Ishikawa (cell line): ENCODE data around the gene CD58.

Experiments used
- CEBPB ChIP-seq: IDR thresholded peaks from 2 replicates; pipeline ENCODE4 v1.6.1; 2012
- CREB1 ChIP-seq: IDR thresholded peaks from 2 replicates; pipeline ENCODE4 v1.6.1; 2012; ENCODE audit warnings: low read depth
- EGR1 ChIP-seq: IDR thresholded peaks from 2 replicates; pipeline ENCODE4 v1.6.1; 2012
- EP300 ChIP-seq: IDR thresholded peaks from 2 replicates; pipeline ENCODE4 v1.6.1; 2012; ENCODE audit warnings: borderline replicate concordance
- FOXM1 ChIP-seq: IDR thresholded peaks from 2 replicates; pipeline ENCODE4 v1.6.1; 2012; ENCODE audit warnings: low read depth, borderline replicate concordance
- NFIC ChIP-seq: IDR thresholded peaks from 2 replicates; pipeline ENCODE4 v1.6.1; 2012
- RAD21 ChIP-seq: IDR thresholded peaks from 2 replicates; pipeline ENCODE4 v1.6.1; 2012; ENCODE audit warnings: low read depth
- TAF1 ChIP-seq: IDR thresholded peaks from 2 replicates; pipeline ENCODE4 v1.6.1; 2012; ENCODE audit warnings: low read depth, mild to moderate bottlenecking
- TCF12 ChIP-seq: IDR thresholded peaks from 2 replicates; pipeline ENCODE4 v1.6.1; 2012; ENCODE audit warnings: low read depth
- YY1 ChIP-seq: IDR thresholded peaks from 2 replicates; pipeline ENCODE4 v1.6.1; 2012; ENCODE audit warnings: low read depth
- ZBTB7A ChIP-seq: IDR thresholded peaks from 2 replicates; pipeline ENCODE4 v1.6.1; 2012; ENCODE audit warnings: low read depth
- TF ChIP-seq, protein P1 (sequence below): IDR thresholded peaks from 2 replicates; pipeline ENCODE4 v1.6.1; 2012
- TF ChIP-seq, protein P2 (sequence below): IDR thresholded peaks from 2 replicates; pipeline ENCODE4 v1.6.1; 2012; ENCODE audit warnings: low read depth, mild to moderate bottlenecking

DNA sequence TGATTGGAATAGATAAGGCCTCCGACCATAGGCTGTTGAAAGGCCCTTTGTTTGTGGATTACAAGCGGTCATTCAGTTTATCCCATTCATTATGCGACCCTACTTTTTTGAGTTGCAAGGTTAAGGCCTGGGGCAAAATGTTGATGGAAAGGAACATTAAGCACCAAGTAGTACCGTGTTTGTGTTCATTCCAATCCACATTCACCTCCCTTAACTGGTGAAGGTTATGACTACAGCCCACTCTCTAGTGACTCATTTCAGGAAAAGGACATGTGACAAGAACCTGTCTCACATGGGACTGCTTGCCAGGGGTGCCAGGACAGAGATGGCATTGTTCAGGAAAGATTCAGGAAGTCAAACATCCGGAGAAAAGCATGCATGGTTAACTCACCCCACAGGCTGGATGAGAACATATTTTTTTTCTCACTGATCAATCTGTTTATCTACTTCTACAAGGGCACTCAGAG lies 81.6 kb downstream of the CD58 start:
- TF ChIP-seq YY1 (no peak), EGR1 (no peak), CREB1 (no peak), RAD21 (no peak), EP300 (no peak; the same call in 1 of the 2 replicates), TAF1 (no peak), TCF12 (no peak), FOXM1 (no peak), CEBPB (no peak), ZBTB7A (no peak), NFIC (no peak)
- TF ChIP-seq, protein P1, sequence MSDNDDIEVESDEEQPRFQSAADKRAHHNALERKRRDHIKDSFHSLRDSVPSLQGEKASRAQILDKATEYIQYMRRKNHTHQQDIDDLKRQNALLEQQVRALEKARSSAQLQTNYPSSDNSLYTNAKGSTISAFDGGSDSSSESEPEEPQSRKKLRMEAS = no peak
- TF ChIP-seq, protein P2, sequence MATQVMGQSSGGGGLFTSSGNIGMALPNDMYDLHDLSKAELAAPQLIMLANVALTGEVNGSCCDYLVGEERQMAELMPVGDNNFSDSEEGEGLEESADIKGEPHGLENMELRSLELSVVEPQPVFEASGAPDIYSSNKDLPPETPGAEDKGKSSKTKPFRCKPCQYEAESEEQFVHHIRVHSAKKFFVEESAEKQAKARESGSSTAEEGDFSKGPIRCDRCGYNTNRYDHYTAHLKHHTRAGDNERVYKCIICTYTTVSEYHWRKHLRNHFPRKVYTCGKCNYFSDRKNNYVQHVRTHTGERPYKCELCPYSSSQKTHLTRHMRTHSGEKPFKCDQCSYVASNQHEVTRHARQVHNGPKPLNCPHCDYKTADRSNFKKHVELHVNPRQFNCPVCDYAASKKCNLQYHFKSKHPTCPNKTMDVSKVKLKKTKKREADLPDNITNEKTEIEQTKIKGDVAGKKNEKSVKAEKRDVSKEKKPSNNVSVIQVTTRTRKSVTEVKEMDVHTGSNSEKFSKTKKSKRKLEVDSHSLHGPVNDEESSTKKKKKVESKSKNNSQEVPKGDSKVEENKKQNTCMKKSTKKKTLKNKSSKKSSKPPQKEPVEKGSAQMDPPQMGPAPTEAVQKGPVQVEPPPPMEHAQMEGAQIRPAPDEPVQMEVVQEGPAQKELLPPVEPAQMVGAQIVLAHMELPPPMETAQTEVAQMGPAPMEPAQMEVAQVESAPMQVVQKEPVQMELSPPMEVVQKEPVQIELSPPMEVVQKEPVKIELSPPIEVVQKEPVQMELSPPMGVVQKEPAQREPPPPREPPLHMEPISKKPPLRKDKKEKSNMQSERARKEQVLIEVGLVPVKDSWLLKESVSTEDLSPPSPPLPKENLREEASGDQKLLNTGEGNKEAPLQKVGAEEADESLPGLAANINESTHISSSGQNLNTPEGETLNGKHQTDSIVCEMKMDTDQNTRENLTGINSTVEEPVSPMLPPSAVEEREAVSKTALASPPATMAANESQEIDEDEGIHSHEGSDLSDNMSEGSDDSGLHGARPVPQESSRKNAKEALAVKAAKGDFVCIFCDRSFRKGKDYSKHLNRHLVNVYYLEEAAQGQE = no peak
